ENCODE measurements around the gene PSMA4. TPM values are rescaled to one million over a fixed set of nuclear protein-coding genes. Genes with fewer than 3 reads are reported as not detected.

PSMA4 gene
- total and polyA plus RNA-seq, 2 of the 8 experiments (the other 6 are each of a cell fraction or from before 2014, with no cell fraction given): 348 to 445 TPM

GRCh38 chr15:78506971-78507830, 33.0 kb upstream of the PSMA4 start, which contains the start of gene HYKK:
HYKK (plus strand) TSS chr15:78507577; CDS start chr15:78513089, 5,512 bp downstream.
- Histone ChIP-seq H2BK15ac (ENCODE audit: low read length) (0 out of 2 replicates have a peak within 1 kb of the TSS, but pooled peaks have one; percentile 46), H4K5ac (ENCODE audit: insufficient read length, low read depth, low read length) (no peak within 1 kb of the TSS), H3K36me3 (ENCODE audit: control insufficient read depth in 2 of 4, insufficient read depth in 4 of 4, low read length in 3 of 4) (no peaks in the 10 kb centered on the region), H3K27ac (ENCODE audit: low read depth, low read length) (no peak within 1 kb of the TSS), H4K8ac (ENCODE audit: extremely low read depth, insufficient read depth, low read length) (peak within 1 kb of the TSS; percentile 81; the same call in 1 of the 2 replicates), H2AFZ (ENCODE audit: low read length) (peak within 1 kb of the TSS; percentile 84), H4K91ac (replicated peaks; ENCODE audit: insufficient read length, low read length) (no peak within 1 kb of the TSS), H3K79me2 (ENCODE audit: control insufficient read depth in 1 of 2, insufficient read depth in 2 of 2, low read length in 2 of 2) (no peaks in the 10 kb centered on the region), H3K4me1 (replicated peaks in 1 of 4; ENCODE audit: control insufficient read depth in 3 of 4, insufficient read depth in 4 of 4, low read length in 3 of 4) (peaks cover 0 to 5% (median 1%) of the 10 kb centered on the region in 4 experiments; a peak in 2 of 7 replicates), H3K14ac (ENCODE audit: insufficient read length) (no peak within 1 kb of the TSS), H3K23me2 (ENCODE audit: low read depth, low read length) (peaks cover 11% of the 10 kb centered on the region; the same call in 1 of the 2 replicates), H3K56ac (replicated peaks; ENCODE audit: insufficient read length, low read depth, low read length) (no peak within 1 kb of the TSS), H3K79me1 (ENCODE audit: low read depth, low read length) (no peaks in the 10 kb centered on the region), H3K18ac (ENCODE audit: extremely low read depth, low read length) (peak within 1 kb of the TSS; percentile 60), H4K20me1 (replicated peaks in 1 of 2; ENCODE audit: control insufficient read depth in 1 of 2, insufficient read depth in 2 of 2, low read length in 2 of 2) (no peaks in the 10 kb centered on the region), H3K23ac (ENCODE audit: insufficient read length) (no peak within 1 kb of the TSS), H3K9me3 (ENCODE audit: insufficient read depth in 2 of 2, low read depth in 1 of 2, low read length in 1 of 2) (no peaks in the 10 kb centered on the region; a peak in 1 of 4 replicates), H2BK12ac (ENCODE audit: low read depth, low read length) (no peak within 1 kb of the TSS), H2BK5ac (ENCODE audit: low read depth, low read length) (no peak within 1 kb of the TSS; the same call in 1 of the 2 replicates), H3K9ac (replicated peaks in 1 of 4; ENCODE audit: extremely low read depth in 1 of 4, low read depth in 3 of 4, low read length in 3 of 4) (peak within 1 kb of the TSS; percentile 14 to 66 (median 34); a peak in 6 of 7 replicates), H3K4me3 (ENCODE audit: extremely low read depth in 1 of 4, insufficient read depth in 2 of 4, low read depth in 3 of 4, low read length in 4 of 4) (peak within 1 kb of the TSS; percentile 70 to 83 (median 72)), H2AK5ac (ENCODE audit: low read depth, low read length) (no peak within 1 kb of the TSS), H3K27me3 (replicated peaks in 1 of 4; ENCODE audit: control insufficient read depth in 3 of 4, extremely low read depth in 1 of 4, insufficient read depth in 3 of 4, low read length in 3 of 4) (peaks cover 0 to 14% (median 8%) of the 10 kb centered on the region in 4 experiments; a peak in 6 of 7 replicates), H2BK120ac (replicated peaks; ENCODE audit: low read depth, low read length) (no peak within 1 kb of the TSS), H3K4ac (replicated peaks; ENCODE audit: insufficient read length, low read depth, low read length) (no peak within 1 kb of the TSS), H2BK20ac (ENCODE audit: low read length) (0 out of 2 replicates have a peak within 1 kb of the TSS, but pooled peaks have one; percentile 72), H3K4me2 (ENCODE audit: insufficient read depth in 1 of 2, low read depth in 2 of 2, low read length in 2 of 2) (peak within 1 kb of the TSS; percentile 72 to 96)
- peak; percentile 87 to 90 for DNase-seq (ENCODE audit: low read depth in 1 of 2, low spot score in 2 of 2)
- ChIA-PET POLR2A (ENCODE audit: partially characterized antibody) (interaction anchor here (0.8 to 1.9 kb wide), 3 partner anchors 33 to 58 kb away, joined by 3 to 8 read pairs (median 4); partner anchors contain the start of genes CHRNA5 and PSMA4), CTCF (ENCODE audit: partially characterized antibody) (interaction anchor here (0.8 to 1.1 kb wide), 3 partner anchors 25 to 114 kb away, joined by 3 read pairs; partner anchors contain the start of genes CHRNA3 and PSMA4)
- FAIRE-seq: peak; percentile 39
- WGBS, 2 experiments (ENCODE audit: extremely low coverage in 1 of 2, insufficient coverage in 1 of 2, insufficient read length in 1 of 2, insufficient replicate concordance in 2 of 2, low coverage in 1 of 2, low lambda C conversion rate in 2 of 2, missing lambda C conversion rate in 1 of 2): 5% methylated on average over 44 of the region's 63 CpGs; no CpG with 5 or more reads in 1 of the 2 experiments
- TF ChIP-seq KDM4A (IDR thresholded peaks at IDR 0.05; ENCODE audit: low read depth, low read length, severe bottlenecking) (peak; percentile 96), SAP30 (IDR thresholded peaks at IDR 0.05; ENCODE audit: insufficient read depth, insufficient replicate concordance, low read length) (peak; percentile 76), ASH2L (IDR thresholded peaks at IDR 0.05; ENCODE audit: low read length) (no peak), KDM1A (IDR thresholded peaks at IDR 0.05; ENCODE audit: borderline replicate concordance, low read length) (no peak), HDAC2 (IDR thresholded peaks at IDR 0.05; ENCODE audit: borderline replicate concordance in 1 of 2, low read depth in 2 of 2, low read length in 2 of 2) (peak; percentile 37 to 76; a peak in 2 of 4 replicates), SRF (IDR thresholded peaks at IDR 0.05; ENCODE audit: low read depth, low read length) (no peak), USF2 (IDR thresholded peaks at IDR 0.05; ENCODE audit: low read length) (no peak)

Measured in H1 (cell line).